Progenitor cell of endocrine pancreas (in vitro differentiated cells): Measurements from ENCODE around the gene SAMD4B. TPM values are rescaled to one million over a fixed set of nuclear protein-coding genes. Genes with fewer than 3 reads are reported as not detected.
"Not testable (repeated sequence)": the region's sequence is repeated elsewhere in the genome, so short reads cannot be mapped to it uniquely, and the experiment has no call there.

Source experiments
- DNase-seq: peaks from one replicate; pipeline ENCODE4 v3.0.0; 2021; ENCODE audit warnings: low spot score; ENCODE audit not compliant: unreplicated experiment
- H3K27ac Mint-ChIP-seq: 2 replicates; pipeline ENCODE4 v1.8.0; 2021; ENCODE audit warnings: mild to moderate bottlenecking, moderate library complexity, mixed read lengths
- H3K27me3 Mint-ChIP-seq: 2 replicates; pipeline ENCODE4 v1.8.0; 2021; ENCODE audit warnings: mixed read lengths
- H3K36me3 Mint-ChIP-seq: 2 replicates; pipeline ENCODE4 v1.8.0; 2022; ENCODE audit warnings: mixed read lengths; ENCODE audit not compliant: insufficient read depth
- H3K4me1 Mint-ChIP-seq: 2 replicates; pipeline ENCODE4 v1.8.0; 2021; ENCODE audit warnings: low read depth, mixed read lengths
- H3K4me3 Mint-ChIP-seq: 2 replicates; pipeline ENCODE4 v1.8.0; 2021; ENCODE audit warnings: low read depth, mild to moderate bottlenecking, moderate library complexity, mixed read lengths
- H3K9me3 Mint-ChIP-seq: 2 replicates; pipeline ENCODE4 v1.8.0; 2021; ENCODE audit warnings: low read depth, mixed read lengths
- total RNA-seq: library from RNA; stranded (reverse); gene quantifications from 2 replicates; pipeline ENCODE4 v1.2.1, GENCODE V29; 2021
- TF ChIP-seq, protein P1 (sequence below): fragments of 200-600 bp; sonication (generic); IDR thresholded peaks from one replicate; pipeline ENCODE4 v1.5.0; 2021; ENCODE audit warnings: antibody characterized with exemption, mild to moderate bottlenecking; ENCODE audit not compliant: unreplicated experiment

Gene SAMD4B
- total RNA-seq, 1 donor from 2014 or later = 152 TPM

- H3K4me1 Mint-ChIP-seq = no peaks in the 10 kb centered on the region
- TF ChIP-seq, protein P1, sequence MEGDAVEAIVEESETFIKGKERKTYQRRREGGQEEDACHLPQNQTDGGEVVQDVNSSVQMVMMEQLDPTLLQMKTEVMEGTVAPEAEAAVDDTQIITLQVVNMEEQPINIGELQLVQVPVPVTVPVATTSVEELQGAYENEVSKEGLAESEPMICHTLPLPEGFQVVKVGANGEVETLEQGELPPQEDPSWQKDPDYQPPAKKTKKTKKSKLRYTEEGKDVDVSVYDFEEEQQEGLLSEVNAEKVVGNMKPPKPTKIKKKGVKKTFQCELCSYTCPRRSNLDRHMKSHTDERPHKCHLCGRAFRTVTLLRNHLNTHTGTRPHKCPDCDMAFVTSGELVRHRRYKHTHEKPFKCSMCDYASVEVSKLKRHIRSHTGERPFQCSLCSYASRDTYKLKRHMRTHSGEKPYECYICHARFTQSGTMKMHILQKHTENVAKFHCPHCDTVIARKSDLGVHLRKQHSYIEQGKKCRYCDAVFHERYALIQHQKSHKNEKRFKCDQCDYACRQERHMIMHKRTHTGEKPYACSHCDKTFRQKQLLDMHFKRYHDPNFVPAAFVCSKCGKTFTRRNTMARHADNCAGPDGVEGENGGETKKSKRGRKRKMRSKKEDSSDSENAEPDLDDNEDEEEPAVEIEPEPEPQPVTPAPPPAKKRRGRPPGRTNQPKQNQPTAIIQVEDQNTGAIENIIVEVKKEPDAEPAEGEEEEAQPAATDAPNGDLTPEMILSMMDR = no peak
- H3K4me3 Mint-ChIP-seq = no peak overlapping the region
- peaks cover 23% of the 10 kb centered on the region for H3K27me3 Mint-ChIP-seq
- no peaks in the 10 kb centered on the region for H3K9me3 Mint-ChIP-seq
- DNase-seq = no peak
- no peaks in the 10 kb centered on the region for H3K36me3 Mint-ChIP-seq
- no peak overlapping the region for H3K27ac Mint-ChIP-seq
Observed at GRCh38 chr19:39327363-39328045, 14.7 kb upstream of the SAMD4B start.

- H3K9me3 Mint-ChIP-seq = no peaks in the 10 kb centered on the region
- TF ChIP-seq, protein P1 = peak; percentile 94
- no peak overlapping the region for H3K4me3 Mint-ChIP-seq
- no peaks in the 10 kb centered on the region for H3K4me1 Mint-ChIP-seq
- H3K27ac Mint-ChIP-seq = no peak overlapping the region
- DNase-seq = peak; percentile 90
- peaks cover 16% of the 10 kb centered on the region for H3K27me3 Mint-ChIP-seq
- H3K36me3 Mint-ChIP-seq = no peaks in the 10 kb centered on the region
Observed at GRCh38 chr19:39328046-39328705, 14.0 kb upstream of the SAMD4B start.

- TF ChIP-seq, protein P1 = no peak
- Mint-ChIP-seq H3K4me1 (no peaks in the 10 kb centered on the region), H3K27ac (no peak overlapping the region), H3K36me3 (no peaks in the 10 kb centered on the region), H3K9me3 (no peaks in the 10 kb centered on the region), H3K27me3 (peaks cover 9% of the 10 kb centered on the region), H3K4me3 (no peak overlapping the region)
- DNase-seq = no peak
Observed at GRCh38 chr19:39329948-39330347, 12.3 kb upstream of the SAMD4B start.

DNA sequence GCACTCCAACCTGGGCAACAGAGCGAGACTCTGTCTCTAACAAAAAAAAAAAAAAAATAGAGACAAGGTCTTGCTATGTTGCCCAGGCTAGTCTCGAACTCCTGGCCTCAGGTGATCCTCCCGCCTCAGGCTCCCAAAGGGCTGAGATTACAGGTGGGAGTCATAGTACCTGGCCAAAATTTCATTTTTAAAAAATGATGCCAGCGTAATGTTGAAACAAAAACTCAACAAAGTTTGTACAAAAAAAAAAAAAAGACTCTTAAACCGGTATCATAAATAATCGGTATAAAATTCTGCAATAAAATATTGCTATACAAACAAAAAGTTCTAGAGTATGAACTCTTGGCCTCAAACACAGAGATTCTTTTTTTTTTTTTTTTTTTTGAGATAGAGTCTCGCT, 9.9 kb upstream of the SAMD4B start:
- no peak overlapping the region for H3K27ac Mint-ChIP-seq

GRCh38 chr19:39332738-39333137, 9.5 kb upstream of the SAMD4B start:
- H3K27me3 Mint-ChIP-seq = peaks cover 12% of the 10 kb centered on the region
- H3K36me3 Mint-ChIP-seq, H3K27ac Mint-ChIP-seq, H3K4me1 Mint-ChIP-seq, DNase-seq, H3K9me3 Mint-ChIP-seq, H3K4me3 Mint-ChIP-seq: not testable (repeated sequence)

More for the DNA sequence above, 9.9 kb upstream of the SAMD4B start:
- peaks cover 12% of the 10 kb centered on the region for H3K27me3 Mint-ChIP-seq
- no peak for DNase-seq
- H3K4me3 Mint-ChIP-seq = no peak overlapping the region
- H3K36me3 Mint-ChIP-seq = no peaks in the 10 kb centered on the region
- H3K9me3 Mint-ChIP-seq = no peaks in the 10 kb centered on the region
- TF ChIP-seq, protein P1 = no peak
- no peaks in the 10 kb centered on the region for H3K4me1 Mint-ChIP-seq

- no peaks in the 10 kb centered on the region for H3K9me3 Mint-ChIP-seq
Observed at GRCh38 chr19:39333507-39333906, 8.7 kb upstream of the SAMD4B start.

More at GRCh38 chr19:39333507-39333906, 8.7 kb upstream of the SAMD4B start:
- no peaks in the 10 kb centered on the region for H3K36me3 Mint-ChIP-seq
- H3K27me3 Mint-ChIP-seq = peaks cover 12% of the 10 kb centered on the region
- no peak for DNase-seq
- peak overlapping the region; percentile 37 for H3K27ac Mint-ChIP-seq
- no peak overlapping the region for H3K4me3 Mint-ChIP-seq
- TF ChIP-seq, protein P1 = no peak
- no peaks in the 10 kb centered on the region for H3K4me1 Mint-ChIP-seq
